ENCODE results near the gene ZNF831. TPM values are rescaled to one million over a fixed set of nuclear protein-coding genes. Genes with fewer than 3 reads are reported as not detected.

The ZNF831 gene
- total and polyA plus RNA-seq, 4 donors, result 0.14 to 1.0 (median 0.56) TPM

DNA sequence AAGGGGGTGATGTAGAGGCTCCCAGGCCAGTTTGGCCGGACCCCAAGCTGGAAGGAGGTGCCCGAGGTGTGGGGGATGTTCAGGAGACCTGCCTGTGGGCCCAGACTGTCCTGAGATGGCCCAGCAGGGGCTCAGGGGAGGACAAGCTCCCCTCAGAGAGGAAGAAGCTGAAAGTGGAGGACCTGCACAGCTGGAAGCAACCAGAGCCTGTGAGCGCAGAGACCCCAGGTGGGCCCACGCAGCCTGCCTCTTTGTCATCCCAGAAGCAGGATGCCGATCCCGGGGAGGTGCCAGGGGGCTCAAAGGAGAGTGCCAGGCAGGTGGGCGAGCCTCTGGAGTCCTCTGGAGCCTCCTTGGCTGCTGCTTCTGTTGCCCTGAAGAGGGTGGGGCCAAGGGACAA, 29.7 kb downstream of the ZNF831 start:
- no peak overlapping the region for H3K9ac ChIP-seq (ENCODE audit: insufficient read depth in 1 of 2, low read length in 2 of 2)
- 89 to 96% methylated on average over 7 of the region's 7 CpGs for WGBS, 2 donors
- peaks cover 0 to 14% (median 2%) of the 10 kb centered on the region in 3 donors for H3K27me3 ChIP-seq (ENCODE audit: control insufficient read depth in 3 of 3, insufficient read depth in 3 of 3, low read length in 2 of 3)
- H3K9me3 ChIP-seq (ENCODE audit: control insufficient read depth in 4 of 4, insufficient read depth in 3 of 4, low read length in 3 of 4), result no peaks in the 10 kb centered on the region
- no peaks in the 10 kb centered on the region for H3K36me3 ChIP-seq (ENCODE audit: control insufficient read depth in 4 of 4, insufficient read depth in 4 of 4, low read length in 4 of 4)
- ATAC-seq (ENCODE audit: insufficient read depth, low FRiP score), result no peak
- no peak for DNase-seq
- TF ChIP-seq, protein P1, sequence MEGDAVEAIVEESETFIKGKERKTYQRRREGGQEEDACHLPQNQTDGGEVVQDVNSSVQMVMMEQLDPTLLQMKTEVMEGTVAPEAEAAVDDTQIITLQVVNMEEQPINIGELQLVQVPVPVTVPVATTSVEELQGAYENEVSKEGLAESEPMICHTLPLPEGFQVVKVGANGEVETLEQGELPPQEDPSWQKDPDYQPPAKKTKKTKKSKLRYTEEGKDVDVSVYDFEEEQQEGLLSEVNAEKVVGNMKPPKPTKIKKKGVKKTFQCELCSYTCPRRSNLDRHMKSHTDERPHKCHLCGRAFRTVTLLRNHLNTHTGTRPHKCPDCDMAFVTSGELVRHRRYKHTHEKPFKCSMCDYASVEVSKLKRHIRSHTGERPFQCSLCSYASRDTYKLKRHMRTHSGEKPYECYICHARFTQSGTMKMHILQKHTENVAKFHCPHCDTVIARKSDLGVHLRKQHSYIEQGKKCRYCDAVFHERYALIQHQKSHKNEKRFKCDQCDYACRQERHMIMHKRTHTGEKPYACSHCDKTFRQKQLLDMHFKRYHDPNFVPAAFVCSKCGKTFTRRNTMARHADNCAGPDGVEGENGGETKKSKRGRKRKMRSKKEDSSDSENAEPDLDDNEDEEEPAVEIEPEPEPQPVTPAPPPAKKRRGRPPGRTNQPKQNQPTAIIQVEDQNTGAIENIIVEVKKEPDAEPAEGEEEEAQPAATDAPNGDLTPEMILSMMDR (IDR thresholded peaks at IDR 0.05; ENCODE audit: control extremely low read depth, extremely low read depth), result no peak
- no peak overlapping the region for H3K4me3 ChIP-seq
- H3K27ac ChIP-seq (ENCODE audit: low read depth in 1 of 2, low read length in 1 of 2), result no peak overlapping the region
- peaks cover 0 to 3% (median 0%) of the 10 kb centered on the region in 5 donors for H3K4me1 ChIP-seq (ENCODE audit: control insufficient read depth in 5 of 5, insufficient read depth in 5 of 5, low read length in 5 of 5)

- Histone ChIP-seq H3K27ac (ENCODE audit: low read depth in 1 of 2, low read length in 1 of 2) (no peak overlapping the region), H3K9ac (ENCODE audit: insufficient read depth in 1 of 2, low read length in 2 of 2) (no peak overlapping the region), H3K4me3 (no peak overlapping the region), H3K36me3 (ENCODE audit: control insufficient read depth in 4 of 4, insufficient read depth in 4 of 4, low read length in 4 of 4) (no peaks in the 10 kb centered on the region), H3K4me1 (ENCODE audit: control insufficient read depth in 5 of 5, insufficient read depth in 5 of 5, low read length in 5 of 5) (peaks cover 0 to 3% (median 0%) of the 10 kb centered on the region in 5 donors), H3K9me3 (ENCODE audit: control insufficient read depth in 4 of 4, insufficient read depth in 3 of 4, low read length in 3 of 4) (peaks cover 0 to 1% (median 0%) of the 10 kb centered on the region in 4 donors), H3K27me3 (ENCODE audit: control insufficient read depth in 3 of 3, insufficient read depth in 3 of 3, low read length in 2 of 3) (peaks cover 0 to 14% (median 2%) of the 10 kb centered on the region in 3 donors)
- 92 to 94% methylated on average over 23 to 24 of the region's 24 CpGs for WGBS, 2 donors
- TF ChIP-seq, protein P1 (IDR thresholded peaks at IDR 0.05; ENCODE audit: control extremely low read depth, extremely low read depth), result no peak
- ATAC-seq (ENCODE audit: insufficient read depth, low FRiP score) (no peak), DNase-seq (no peak)
Observed at GRCh38 chr20:59194023-59194935, 30.7 kb downstream of the ZNF831 start.

DNA sequence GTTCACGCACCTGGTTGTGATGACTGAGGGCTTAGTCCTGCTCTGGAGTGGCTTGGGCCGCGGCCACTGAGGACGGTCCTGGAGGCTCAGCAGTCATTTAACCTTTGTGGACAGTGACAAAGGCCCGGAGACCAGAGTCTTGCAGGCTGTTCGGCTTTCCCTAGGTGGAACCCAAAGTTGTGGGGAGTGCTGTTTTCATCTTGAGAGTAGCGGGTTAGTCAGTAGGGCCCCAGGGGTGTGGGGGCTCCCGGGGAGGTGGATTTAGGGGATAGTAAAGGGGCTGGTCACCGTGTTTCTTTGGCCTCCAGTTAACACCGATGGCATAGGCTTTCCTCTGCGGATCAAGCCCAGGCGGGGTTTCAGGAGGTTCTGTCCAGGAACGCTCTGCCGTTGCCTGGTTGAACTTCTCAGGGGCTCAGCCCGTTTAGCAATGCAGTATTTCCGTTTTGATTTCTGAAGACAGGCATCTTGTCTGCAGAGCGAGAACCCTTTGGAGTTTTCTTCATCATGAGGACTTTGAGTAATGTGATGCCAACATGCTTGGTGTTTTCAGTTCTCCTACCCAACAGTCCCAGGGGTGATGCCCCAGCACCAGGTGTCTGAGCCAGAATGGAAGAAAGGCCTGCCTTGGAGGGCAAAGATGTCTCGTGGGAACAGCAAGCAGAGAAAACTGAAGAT, 31.8 kb downstream of the ZNF831 start:
- Histone ChIP-seq H3K36me3 (ENCODE audit: control insufficient read depth in 4 of 4, insufficient read depth in 4 of 4, low read length in 4 of 4) (no peaks in the 10 kb centered on the region), H3K9me3 (ENCODE audit: control insufficient read depth in 4 of 4, insufficient read depth in 3 of 4, low read length in 3 of 4) (peaks cover 0 to 1% (median 0%) of the 10 kb centered on the region in 4 donors), H3K27me3 (ENCODE audit: control insufficient read depth in 3 of 3, insufficient read depth in 3 of 3, low read length in 2 of 3) (peaks cover 0 to 14% (median 2%) of the 10 kb centered on the region in 3 donors), H3K27ac (ENCODE audit: low read depth in 1 of 2, low read length in 1 of 2) (no peak overlapping the region), H3K4me3 (no peak overlapping the region), H3K4me1 (ENCODE audit: control insufficient read depth in 5 of 5, insufficient read depth in 5 of 5, low read length in 5 of 5) (peaks cover 0 to 3% (median 0%) of the 10 kb centered on the region in 5 donors), H3K9ac (ENCODE audit: insufficient read depth in 1 of 2, low read length in 2 of 2) (no peak overlapping the region)
- no peak for ATAC-seq (ENCODE audit: insufficient read depth, low FRiP score)
- 93 to 96% methylated on average over 18 of the region's 18 CpGs for WGBS, 2 donors
- TF ChIP-seq, protein P1 (IDR thresholded peaks at IDR 0.05; ENCODE audit: control extremely low read depth, extremely low read depth), result no peak
- no peak for DNase-seq

Data from lung (tissue), 12 donors.